Panc1 (cell line): ENCODE data around the gene GDPD2. TPM values are rescaled to one million over a fixed set of nuclear protein-coding genes. Genes with fewer than 3 reads are reported as not detected.

Source experiments
- ATAC-seq: fragments of 200-7000 bp; cut with Tn5 transposase; 2 replicates; pipeline ENCODE4 v1.9.1; 2020; ENCODE audit warnings: mild to moderate bottlenecking, moderate library complexity
- BruUV-seq: library from RNA; stranded (reverse); fragments of 400-500 nt; replicated peaks from 2 replicates; lab custom pipeline; 2021; lab: Mats Ljungman, UMichigan
- CTCF ChIA-PET: fragments of 300-600 bp; sonication (Branson Sonifier 250); formaldehyde crosslinking; loops from one replicate; lab custom pipeline; 2022; ENCODE audit warnings: antibody characterized with exemption; lab: Charles Lee
- POLR2A ChIA-PET: fragments of 300-600 bp; sonication (Branson Sonifier 250); formaldehyde crosslinking; loops from one replicate; lab custom pipeline; 2022; ENCODE audit warnings: antibody characterized with exemption; lab: Charles Lee
- DNase-seq: peaks from one replicate; pipeline ENCODE4 v3.0.0-alpha.2; 2010; ENCODE audit warnings: low read depth, low spot score
- H3K27ac ChIP-seq: 2 replicates; pipeline ENCODE4 v1.5.1; 2011; ENCODE audit warnings: mild to moderate bottlenecking, low read length, inconsistent platforms
- H3K27me3 ChIP-seq: fragments of 200-500 bp; sonication (Bioruptor generic); 2 replicates; pipeline ENCODE4 v1.6.0; 2014; ENCODE audit warnings: low read length, inconsistent platforms; ENCODE audit not compliant: control insufficient read depth, insufficient read depth
- H3K36me3 ChIP-seq: fragments of 200-500 bp; sonication (Bioruptor generic); 2 replicates; pipeline ENCODE4 v1.5.1; 2014; ENCODE audit warnings: inconsistent platforms, mild to moderate bottlenecking, low read length, moderate library complexity; ENCODE audit not compliant: control insufficient read depth, insufficient read depth
- H3K4me1 ChIP-seq: 2 replicates; pipeline ENCODE4 v1.5.1; 2011; ENCODE audit warnings: inconsistent platforms, mild to moderate bottlenecking, low read length, moderate library complexity; ENCODE audit not compliant: control insufficient read depth, insufficient read depth
- H3K4me3 ChIP-seq, 2 experiments: 2 replicates each; pipeline ENCODE4 v1.5.1; 2011 to 2012; ENCODE audit warnings: low read depth in 2 of 2, low read length in 2 of 2, mild to moderate bottlenecking in 2 of 2, inconsistent platforms in 1 of 2, moderate library complexity in 1 of 2
- H3K9me3 ChIP-seq: fragments of 200-500 bp; sonication (Bioruptor generic); 2 replicates; pipeline ENCODE4 v1.5.1; 2014; ENCODE audit warnings: low read depth, mild to moderate bottlenecking, inconsistent platforms, low read length, moderate library complexity; ENCODE audit not compliant: control insufficient read depth, insufficient read depth
- POLR2AphosphoS5 ChIP-seq: IDR thresholded peaks from 2 replicates; pipeline ENCODE4 v1.6.1; 2012; ENCODE audit warnings: mild to moderate bottlenecking, low read depth, low read length, moderate library complexity
- SIN3A ChIP-seq: IDR thresholded peaks from 2 replicates; pipeline ENCODE4 v1.6.1; 2012; ENCODE audit warnings: low read depth, mild to moderate bottlenecking, low read length, moderate library complexity, borderline replicate concordance; ENCODE audit not compliant: insufficient read depth
- TCF7L2 ChIP-seq: IDR thresholded peaks from 2 replicates; pipeline ENCODE4 v1.6.1; 2011; ENCODE audit warnings: mild to moderate bottlenecking, low read depth, low read length, inconsistent platforms
- in situ Hi-C: cut with HindIII; loops from 2 replicates; pipeline ENCODE4 v1.10.0; 2016; ENCODE audit warnings: low sequenced_read_pairs, low pct_unique_long_range_greater_than_20kb
- intact Hi-C: fragments of 100-400 bp; cut with micrococcal nuclease; formaldehyde crosslinking; loops from one replicate; pipeline ENCODE4 v1.10.0; 2022; ENCODE audit not compliant: unreplicated experiment
- total RNA-seq: library from RNA; stranded (reverse); gene quantifications from one replicate; pipeline ENCODE4 v1.2.1, GENCODE V29; 2021; ENCODE audit not compliant: unreplicated experiment
- TF ChIP-seq, protein P1 (sequence below), 2 experiments: IDR thresholded peaks; 2 replicates each; pipeline ENCODE4 v1.6.1; 2011 to 2012; ENCODE audit warnings: low read depth in 2 of 2, control low read depth in 1 of 2, low read length in 1 of 2, mild to moderate bottlenecking in 1 of 2, moderate library complexity in 1 of 2; ENCODE audit not compliant: insufficient read depth in 1 of 2
- TF ChIP-seq, protein P2 (sequence below): fragments of 450-650 bp; IDR thresholded peaks from 2 replicates; pipeline ENCODE4 v1.5.1; 2017; ENCODE audit warnings: mild to moderate bottlenecking

GDPD2 gene
- total RNA-seq, 1 experiment from 2014 or later, result 0.33 TPM

DNA sequence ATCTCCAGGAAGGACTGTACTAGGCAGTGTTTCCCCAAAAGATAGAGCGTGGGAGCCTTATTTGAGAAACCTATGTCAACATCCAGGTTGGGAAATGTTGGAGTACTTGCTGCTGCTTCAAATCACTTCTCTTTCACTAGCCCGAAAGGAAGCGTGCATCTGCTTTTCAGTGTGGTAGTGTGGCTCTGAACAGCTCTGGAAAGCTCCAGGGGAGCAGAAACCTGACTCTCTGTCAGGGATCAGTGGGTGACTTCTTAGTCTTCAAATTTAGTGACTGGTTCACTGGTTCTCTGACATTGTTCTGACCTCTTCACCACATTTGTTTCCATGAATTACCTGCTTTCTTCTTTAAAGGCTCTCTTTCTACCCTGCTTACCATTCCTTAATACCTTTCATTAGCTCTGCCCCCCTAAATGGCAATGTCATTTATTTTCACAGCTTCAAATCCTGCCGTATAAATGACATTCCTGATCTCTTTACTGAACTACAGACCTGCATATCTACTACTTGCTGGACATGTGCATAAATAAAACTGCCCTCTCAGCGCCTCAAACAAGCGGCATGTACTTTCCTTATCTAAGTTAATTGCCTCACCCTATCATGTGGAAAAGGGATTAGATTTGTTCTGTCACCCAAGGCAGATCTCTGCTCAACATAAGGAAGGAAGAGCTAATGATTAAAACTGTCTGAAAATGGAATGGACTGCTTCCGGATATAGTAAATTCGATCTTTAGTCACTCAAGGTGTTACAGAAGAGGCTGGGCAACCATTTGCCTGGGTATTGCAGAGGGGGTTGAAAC lies 58.6 kb downstream of the GDPD2 start:
- Histone ChIP-seq H3K36me3 (no peaks in the 10 kb centered on the region), H3K9me3 (no peaks in the 10 kb centered on the region), H3K27me3 (no peaks in the 10 kb centered on the region), H3K4me1 (peaks cover 3% of the 10 kb centered on the region; the same call in 1 of the 2 replicates), H3K4me3 (no peak overlapping the region), H3K27ac (no peak overlapping the region)
- BruUV-seq, result no TSS peak
- no peak for DNase-seq
- TF ChIP-seq, protein P1, sequence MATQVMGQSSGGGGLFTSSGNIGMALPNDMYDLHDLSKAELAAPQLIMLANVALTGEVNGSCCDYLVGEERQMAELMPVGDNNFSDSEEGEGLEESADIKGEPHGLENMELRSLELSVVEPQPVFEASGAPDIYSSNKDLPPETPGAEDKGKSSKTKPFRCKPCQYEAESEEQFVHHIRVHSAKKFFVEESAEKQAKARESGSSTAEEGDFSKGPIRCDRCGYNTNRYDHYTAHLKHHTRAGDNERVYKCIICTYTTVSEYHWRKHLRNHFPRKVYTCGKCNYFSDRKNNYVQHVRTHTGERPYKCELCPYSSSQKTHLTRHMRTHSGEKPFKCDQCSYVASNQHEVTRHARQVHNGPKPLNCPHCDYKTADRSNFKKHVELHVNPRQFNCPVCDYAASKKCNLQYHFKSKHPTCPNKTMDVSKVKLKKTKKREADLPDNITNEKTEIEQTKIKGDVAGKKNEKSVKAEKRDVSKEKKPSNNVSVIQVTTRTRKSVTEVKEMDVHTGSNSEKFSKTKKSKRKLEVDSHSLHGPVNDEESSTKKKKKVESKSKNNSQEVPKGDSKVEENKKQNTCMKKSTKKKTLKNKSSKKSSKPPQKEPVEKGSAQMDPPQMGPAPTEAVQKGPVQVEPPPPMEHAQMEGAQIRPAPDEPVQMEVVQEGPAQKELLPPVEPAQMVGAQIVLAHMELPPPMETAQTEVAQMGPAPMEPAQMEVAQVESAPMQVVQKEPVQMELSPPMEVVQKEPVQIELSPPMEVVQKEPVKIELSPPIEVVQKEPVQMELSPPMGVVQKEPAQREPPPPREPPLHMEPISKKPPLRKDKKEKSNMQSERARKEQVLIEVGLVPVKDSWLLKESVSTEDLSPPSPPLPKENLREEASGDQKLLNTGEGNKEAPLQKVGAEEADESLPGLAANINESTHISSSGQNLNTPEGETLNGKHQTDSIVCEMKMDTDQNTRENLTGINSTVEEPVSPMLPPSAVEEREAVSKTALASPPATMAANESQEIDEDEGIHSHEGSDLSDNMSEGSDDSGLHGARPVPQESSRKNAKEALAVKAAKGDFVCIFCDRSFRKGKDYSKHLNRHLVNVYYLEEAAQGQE (IDR thresholded peaks at IDR 0.05; ENCODE audit: insufficient read depth in 1 of 2, low read depth in 2 of 2, low read length in 1 of 2), result no peak
- in situ Hi-C loops, result no loop called here
- POLR2A ChIA-PET, result no interaction called here
- ATAC-seq, result no peak
- CTCF ChIA-PET, result no interaction called here
- intact Hi-C loops, result no loop called here

GRCh38 chrX:70482300-70482699 lies 59.2 kb downstream of the GDPD2 start:
- no TSS peak for BruUV-seq
- ChIA-PET CTCF (no interaction called here), POLR2A (no interaction called here)
- Histone ChIP-seq H3K4me1 (peaks cover 3% of the 10 kb centered on the region; the same call in 1 of the 2 replicates), H3K36me3 (no peaks in the 10 kb centered on the region), H3K4me3 (no peak overlapping the region), H3K27ac (no peak overlapping the region), H3K9me3 (no peaks in the 10 kb centered on the region), H3K27me3 (no peaks in the 10 kb centered on the region)
- ATAC-seq (no peak), DNase-seq (no peak)
- TF ChIP-seq, protein P2, sequence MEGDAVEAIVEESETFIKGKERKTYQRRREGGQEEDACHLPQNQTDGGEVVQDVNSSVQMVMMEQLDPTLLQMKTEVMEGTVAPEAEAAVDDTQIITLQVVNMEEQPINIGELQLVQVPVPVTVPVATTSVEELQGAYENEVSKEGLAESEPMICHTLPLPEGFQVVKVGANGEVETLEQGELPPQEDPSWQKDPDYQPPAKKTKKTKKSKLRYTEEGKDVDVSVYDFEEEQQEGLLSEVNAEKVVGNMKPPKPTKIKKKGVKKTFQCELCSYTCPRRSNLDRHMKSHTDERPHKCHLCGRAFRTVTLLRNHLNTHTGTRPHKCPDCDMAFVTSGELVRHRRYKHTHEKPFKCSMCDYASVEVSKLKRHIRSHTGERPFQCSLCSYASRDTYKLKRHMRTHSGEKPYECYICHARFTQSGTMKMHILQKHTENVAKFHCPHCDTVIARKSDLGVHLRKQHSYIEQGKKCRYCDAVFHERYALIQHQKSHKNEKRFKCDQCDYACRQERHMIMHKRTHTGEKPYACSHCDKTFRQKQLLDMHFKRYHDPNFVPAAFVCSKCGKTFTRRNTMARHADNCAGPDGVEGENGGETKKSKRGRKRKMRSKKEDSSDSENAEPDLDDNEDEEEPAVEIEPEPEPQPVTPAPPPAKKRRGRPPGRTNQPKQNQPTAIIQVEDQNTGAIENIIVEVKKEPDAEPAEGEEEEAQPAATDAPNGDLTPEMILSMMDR, result no peak
- TF ChIP-seq TCF7L2 (no peak), SIN3A (no peak), POLR2AphosphoS5 (no peak)
- TF ChIP-seq, protein P1 (IDR thresholded peaks at IDR 0.05; ENCODE audit: insufficient read depth in 1 of 2, low read depth in 2 of 2, low read length in 1 of 2), result no peak
- intact Hi-C loops (no loop called here), in situ Hi-C loops (no loop called here)

Other genes with a start within 250 kb of the GDPD2 start
- gene DGAT2L6, start 245.8 kb upstream of the GDPD2 start, total RNA-seq, result not detected
- not detected for gene AWAT1, start 188.7 kb upstream of the GDPD2 start, total RNA-seq
- not detected for gene P2RY4, start 163.1 kb upstream of the GDPD2 start, total RNA-seq
- gene ARR3, start 155.0 kb upstream of the GDPD2 start, total RNA-seq, result not detected
- gene RAB41, start 141.1 kb upstream of the GDPD2 start, total RNA-seq, result not detected
- gene PDZD11, start 133.4 kb upstream of the GDPD2 start, total RNA-seq, result 102 TPM
- 62.6 TPM for gene KIF4A, start 133.2 kb upstream of the GDPD2 start, total RNA-seq
- gene DLG3, start 21.5 kb downstream of the GDPD2 start, total RNA-seq, result 3.0 TPM